ENCODE results near the gene ARHGAP33. TPM values are rescaled to one million over a fixed set of nuclear protein-coding genes. Genes with fewer than 3 reads are reported as not detected.
"Not testable (repeated sequence)": the region's sequence is repeated elsewhere in the genome, so short reads cannot be mapped to it uniquely, and the experiment has no call there.

Gene ARHGAP33
- total RNA-seq, 1 experiment from 2014 or later: 7.8 TPM

DNA sequence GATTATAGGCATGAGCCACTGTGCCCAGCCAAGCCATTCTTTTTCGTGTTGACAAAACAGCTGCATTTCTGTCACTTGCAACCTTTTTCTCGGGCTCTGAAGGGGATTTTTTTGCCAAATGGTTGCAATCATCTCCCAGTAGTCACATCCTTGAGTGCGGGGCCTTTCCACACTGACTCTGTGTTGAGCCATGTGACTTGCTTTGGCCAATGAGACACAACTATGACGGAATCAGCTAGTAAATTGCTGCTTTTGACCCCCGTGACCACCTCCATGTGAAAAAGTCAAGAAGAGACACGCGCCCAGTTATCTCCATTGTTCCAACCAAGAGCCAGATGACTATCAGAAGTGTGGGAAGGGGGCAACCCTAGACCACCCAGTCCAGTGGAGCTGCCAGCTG lies 58.6 kb downstream of the ARHGAP33 start:
- DNase-seq (ENCODE audit: low spot score): no peak

- DNase-seq (ENCODE audit: low spot score): not testable (repeated sequence)
These were observed 60.7 kb downstream of the ARHGAP33 start for GRCh38 chr19:35836096-35836495.

Other genes starting within 250 kb of the ARHGAP33 start
- not detected in 2 replicates for gene SBSN, start 247.3 kb upstream of the ARHGAP33 start, total RNA-seq (2014; rRNA removed; shearing (Covaris generic))
- gene GAPDHS, start 242.1 kb upstream of the ARHGAP33 start, total RNA-seq (2014; rRNA removed; shearing (Covaris generic)): not detected in 2 replicates
- 167 and 204 TPM in 2 replicates for gene TMEM147, start 229.9 kb upstream of the ARHGAP33 start, total RNA-seq (2014; rRNA removed; shearing (Covaris generic))
- not detected in 2 replicates for gene ATP4A, start 211.9 kb upstream of the ARHGAP33 start, total RNA-seq (2014; rRNA removed; shearing (Covaris generic))
- gene PMIS2, start 189.4 kb upstream of the ARHGAP33 start, total RNA-seq (2014; rRNA removed; shearing (Covaris generic)): not detected in 2 replicates
- 17.6 and 18.9 TPM in 2 replicates for gene HAUS5, start 162.8 kb upstream of the ARHGAP33 start, total RNA-seq (2014; rRNA removed; shearing (Covaris generic))
- gene RBM42, start 146.5 kb upstream of the ARHGAP33 start, total RNA-seq (2014; rRNA removed; shearing (Covaris generic)): 105 and 110 TPM in 2 replicates
- gene ETV2, start 133.8 kb upstream of the ARHGAP33 start, total RNA-seq (2014; rRNA removed; shearing (Covaris generic)): 0.12 and 1.4 TPM in 2 replicates
- gene COX6B1, start 127.2 kb upstream of the ARHGAP33 start, total RNA-seq (2014; rRNA removed; shearing (Covaris generic)): 483 and 1,012 TPM in 2 replicates
- 0.17 TPM in 1 of 2 replicates, not detected in the other for gene UPK1A, start 109.0 kb upstream of the ARHGAP33 start, total RNA-seq (2014; rRNA removed; shearing (Covaris generic))
- gene ZBTB32, start 71.0 kb upstream of the ARHGAP33 start, total RNA-seq (2014; rRNA removed; shearing (Covaris generic)): not detected in 2 replicates
- 8.0 and 9.6 TPM in 2 replicates for gene KMT2B, start 57.6 kb upstream of the ARHGAP33 start, total RNA-seq (2014; rRNA removed; shearing (Covaris generic))
- 5.3 and 22.0 TPM in 2 replicates for gene IGFLR1, start 33.1 kb upstream of the ARHGAP33 start, total RNA-seq (2014; rRNA removed; shearing (Covaris generic))
- gene U2AF1L4, start 30.1 kb upstream of the ARHGAP33 start, total RNA-seq (2014; rRNA removed; shearing (Covaris generic)): 6.9 and 18.0 TPM in 2 replicates
- gene PSENEN, start 29.9 kb upstream of the ARHGAP33 start, total RNA-seq (2014; rRNA removed; shearing (Covaris generic)): 37.1 and 40.9 TPM in 2 replicates
- 13.8 and 16.4 TPM in 2 replicates for gene LIN37, start 27.0 kb upstream of the ARHGAP33 start, total RNA-seq (2014; rRNA removed; shearing (Covaris generic))
- gene HSPB6, start 18.5 kb upstream of the ARHGAP33 start, total RNA-seq (2014; rRNA removed; shearing (Covaris generic)): 0.07 and 0.72 TPM in 2 replicates
- 5.7 and 7.0 TPM in 2 replicates for gene PROSER3, start 17.4 kb upstream of the ARHGAP33 start, total RNA-seq (2014; rRNA removed; shearing (Covaris generic))
- not detected in 2 replicates for gene PRODH2, start 37.3 kb downstream of the ARHGAP33 start, total RNA-seq (2014; rRNA removed; shearing (Covaris generic))
- gene NPHS1, start 76.9 kb downstream of the ARHGAP33 start, total RNA-seq (2014; rRNA removed; shearing (Covaris generic)): not detected in 2 replicates
- gene KIRREL2, start 81.3 kb downstream of the ARHGAP33 start, total RNA-seq (2014; rRNA removed; shearing (Covaris generic)): 0.62 and 0.83 TPM in 2 replicates
- 39.8 and 52.5 TPM in 2 replicates for gene APLP1, start 93.0 kb downstream of the ARHGAP33 start, total RNA-seq (2014; rRNA removed; shearing (Covaris generic))
- 1.7 and 2.3 TPM in 2 replicates for gene NFKBID, start 125.0 kb downstream of the ARHGAP33 start, total RNA-seq (2014; rRNA removed; shearing (Covaris generic))
- gene HCST, start 127.0 kb downstream of the ARHGAP33 start, total RNA-seq (2014; rRNA removed; shearing (Covaris generic)): 0.69 TPM in 1 of 2 replicates, not detected in the other
- not detected in 2 replicates for gene TYROBP, start 132.7 kb downstream of the ARHGAP33 start, total RNA-seq (2014; rRNA removed; shearing (Covaris generic))
- gene LRFN3, start 160.8 kb downstream of the ARHGAP33 start, total RNA-seq (2014; rRNA removed; shearing (Covaris generic)): 4.6 and 8.2 TPM in 2 replicates
- gene SDHAF1, start 219.6 kb downstream of the ARHGAP33 start, total RNA-seq (2014; rRNA removed; shearing (Covaris generic)): 20.4 and 24.6 TPM in 2 replicates
- 0.12 and 0.29 TPM in 2 replicates for gene SYNE4, start 233.2 kb downstream of the ARHGAP33 start, total RNA-seq (2014; rRNA removed; shearing (Covaris generic))
- gene ALKBH6, start 238.6 kb downstream of the ARHGAP33 start, total RNA-seq (2014; rRNA removed; shearing (Covaris generic)): 38.3 and 43.4 TPM in 2 replicates

Data from A172 (cell line).